ENCODE data around the gene SLCO2A1. TPM values are rescaled to one million over a fixed set of nuclear protein-coding genes. Genes with fewer than 3 reads are reported as not detected.

SLCO2A1 gene
- total RNA-seq, 1 donor from 2014 or later, result 0.07 TPM

- H2AFZ ChIP-seq (replicated peaks), result no peak overlapping the region
- Mint-ChIP-seq H3K27me3 (ENCODE audit: insufficient read depth, low read depth) (peaks cover 25% of the 10 kb centered on the region), H3K36me3 (no peaks in the 10 kb centered on the region), H3K4me1 (peaks cover 5% of the 10 kb centered on the region), H3K9me3 (no peaks in the 10 kb centered on the region), H3K4me3 (peak overlapping the region; percentile 4), H3K27ac (no peak overlapping the region)
- TF ChIP-seq EZH2phosphoT487 (IDR thresholded peaks at IDR 0.05) (no peak), EZH2 (IDR thresholded peaks at IDR 0.05) (no peak), CTCF (IDR thresholded peaks at IDR 0.05) (no peak)
- no peaks in the 10 kb centered on the region for H3K36me3 ChIP-seq
- H3F3A ChIP-seq (ENCODE audit: low read depth), result peaks cover 6% of the 10 kb centered on the region
- no peak overlapping the region for H3K4me2 ChIP-seq
- H3K9ac ChIP-seq, result no peak overlapping the region
- no peak for DNase-seq (ENCODE audit: low spot score)
- H3K9me3 ChIP-seq (ENCODE audit: low read depth), result no peaks in the 10 kb centered on the region
- peaks cover 31% of the 10 kb centered on the region for H3K27me3 ChIP-seq
- no peak overlapping the region for H3K4me3 ChIP-seq
- H4K20me1 ChIP-seq (ENCODE audit: low read depth), result no peaks in the 10 kb centered on the region
- H3K79me2 ChIP-seq (ENCODE audit: low read depth), result no peaks in the 10 kb centered on the region
- no peaks in the 10 kb centered on the region for H3K4me1 ChIP-seq
- H3K27ac ChIP-seq, result no peak overlapping the region
These were observed 103.6 kb downstream of the SLCO2A1 start for GRCh38 chr3:133925960-133926735.

- Histone ChIP-seq H2AFZ (replicated peaks) (no peak overlapping the region), H3K4me1 (no peaks in the 10 kb centered on the region), H4K20me1 (ENCODE audit: low read depth) (no peaks in the 10 kb centered on the region), H3K9ac (no peak overlapping the region), H3K79me2 (ENCODE audit: low read depth) (no peaks in the 10 kb centered on the region), H3K9me3 (ENCODE audit: low read depth) (no peaks in the 10 kb centered on the region), H3K27me3 (peaks cover 26% of the 10 kb centered on the region), H3K4me3 (no peak overlapping the region), H3K4me2 (no peak overlapping the region), H3K36me3 (no peaks in the 10 kb centered on the region), H3F3A (ENCODE audit: low read depth) (peaks cover 6% of the 10 kb centered on the region), H3K27ac (no peak overlapping the region)
- Mint-ChIP-seq H3K27ac (no peak overlapping the region), H3K36me3 (no peaks in the 10 kb centered on the region), H3K27me3 (ENCODE audit: insufficient read depth, low read depth) (peaks cover 24% of the 10 kb centered on the region), H3K9me3 (no peaks in the 10 kb centered on the region), H3K4me3 (no peak overlapping the region), H3K4me1 (peaks cover 5% of the 10 kb centered on the region)
- TF ChIP-seq EZH2phosphoT487 (IDR thresholded peaks at IDR 0.05) (no peak), CTCF (IDR thresholded peaks at IDR 0.05) (no peak), EZH2 (IDR thresholded peaks at IDR 0.05) (no peak)
- DNase-seq (ENCODE audit: low spot score), result no peak
These were observed 105.7 kb downstream of the SLCO2A1 start for GRCh38 chr3:133924041-133924440.

GRCh38 chr3:133921592-133921991 lies 108.1 kb downstream of the SLCO2A1 start:
- Histone ChIP-seq H3K4me2 (no peak overlapping the region), H3K9me3 (ENCODE audit: low read depth) (no peaks in the 10 kb centered on the region), H4K20me1 (ENCODE audit: low read depth) (no peaks in the 10 kb centered on the region), H3K4me1 (no peaks in the 10 kb centered on the region), H2AFZ (replicated peaks) (no peak overlapping the region), H3K4me3 (no peak overlapping the region), H3K79me2 (ENCODE audit: low read depth) (no peaks in the 10 kb centered on the region), H3K27me3 (peaks cover 4% of the 10 kb centered on the region), H3K27ac (no peak overlapping the region), H3F3A (ENCODE audit: low read depth) (peaks cover 3% of the 10 kb centered on the region), H3K9ac (no peak overlapping the region), H3K36me3 (no peaks in the 10 kb centered on the region)
- Mint-ChIP-seq H3K4me1 (no peaks in the 10 kb centered on the region), H3K36me3 (no peaks in the 10 kb centered on the region), H3K27me3 (ENCODE audit: insufficient read depth, low read depth) (peaks cover 13% of the 10 kb centered on the region), H3K27ac (no peak overlapping the region), H3K9me3 (no peaks in the 10 kb centered on the region), H3K4me3 (no peak overlapping the region)
- TF ChIP-seq EZH2 (IDR thresholded peaks at IDR 0.05), result no peak
- no peak for TF ChIP-seq EZH2phosphoT487 (IDR thresholded peaks at IDR 0.05)
- TF ChIP-seq CTCF (IDR thresholded peaks at IDR 0.05), result no peak
- no peak for DNase-seq (ENCODE audit: low spot score)

Measured in neural progenitor cell (in vitro differentiated cells).